Progenitor cell of endocrine pancreas (in vitro differentiated cells): ENCODE data around the gene CERK. TPM values are rescaled to one million over a fixed set of nuclear protein-coding genes. Genes with fewer than 3 reads are reported as not detected.
A peak's percentile ranks its signal among the peaks of the same experiment; 100 is the strongest.

Experiments used
- DNase-seq: peaks from one replicate; pipeline ENCODE4 v3.0.0; 2021; ENCODE audit warnings: low spot score; ENCODE audit not compliant: unreplicated experiment
- H3K27ac Mint-ChIP-seq: 2 replicates; pipeline ENCODE4 v1.8.0; 2021; ENCODE audit warnings: mild to moderate bottlenecking, moderate library complexity, mixed read lengths
- H3K27me3 Mint-ChIP-seq: 2 replicates; pipeline ENCODE4 v1.8.0; 2021; ENCODE audit warnings: mixed read lengths
- H3K36me3 Mint-ChIP-seq: 2 replicates; pipeline ENCODE4 v1.8.0; 2022; ENCODE audit warnings: mixed read lengths; ENCODE audit not compliant: insufficient read depth
- H3K4me1 Mint-ChIP-seq: 2 replicates; pipeline ENCODE4 v1.8.0; 2021; ENCODE audit warnings: low read depth, mixed read lengths
- H3K4me3 Mint-ChIP-seq: 2 replicates; pipeline ENCODE4 v1.8.0; 2021; ENCODE audit warnings: low read depth, mild to moderate bottlenecking, moderate library complexity, mixed read lengths
- H3K9me3 Mint-ChIP-seq: 2 replicates; pipeline ENCODE4 v1.8.0; 2021; ENCODE audit warnings: low read depth, mixed read lengths
- CTCF ChIP-seq: fragments of 200-600 bp; sonication (generic); IDR thresholded peaks from one replicate; pipeline ENCODE4 v1.5.0; 2021; ENCODE audit warnings: antibody characterized with exemption, mild to moderate bottlenecking; ENCODE audit not compliant: unreplicated experiment
- total RNA-seq: library from RNA; stranded (reverse); gene quantifications from 2 replicates; pipeline ENCODE4 v1.2.1, GENCODE V29; 2021

CERK gene
- total RNA-seq, 1 donor from 2014 or later: 62.0 TPM

- TF ChIP-seq CTCF: no peak
- H3K9me3 Mint-ChIP-seq: no peaks in the 10 kb centered on the region
- H3K36me3 Mint-ChIP-seq: peaks cover 1% of the 10 kb centered on the region
- peaks cover 10% of the 10 kb centered on the region for H3K4me1 Mint-ChIP-seq
- DNase-seq: no peak
- peak overlapping the region; percentile 73 for H3K27ac Mint-ChIP-seq
- H3K27me3 Mint-ChIP-seq: no peaks in the 10 kb centered on the region
- H3K4me3 Mint-ChIP-seq: no peak overlapping the region
Measured at GRCh38 chr22:46774980-46775849, 37.2 kb upstream of the CERK start.

DNA sequence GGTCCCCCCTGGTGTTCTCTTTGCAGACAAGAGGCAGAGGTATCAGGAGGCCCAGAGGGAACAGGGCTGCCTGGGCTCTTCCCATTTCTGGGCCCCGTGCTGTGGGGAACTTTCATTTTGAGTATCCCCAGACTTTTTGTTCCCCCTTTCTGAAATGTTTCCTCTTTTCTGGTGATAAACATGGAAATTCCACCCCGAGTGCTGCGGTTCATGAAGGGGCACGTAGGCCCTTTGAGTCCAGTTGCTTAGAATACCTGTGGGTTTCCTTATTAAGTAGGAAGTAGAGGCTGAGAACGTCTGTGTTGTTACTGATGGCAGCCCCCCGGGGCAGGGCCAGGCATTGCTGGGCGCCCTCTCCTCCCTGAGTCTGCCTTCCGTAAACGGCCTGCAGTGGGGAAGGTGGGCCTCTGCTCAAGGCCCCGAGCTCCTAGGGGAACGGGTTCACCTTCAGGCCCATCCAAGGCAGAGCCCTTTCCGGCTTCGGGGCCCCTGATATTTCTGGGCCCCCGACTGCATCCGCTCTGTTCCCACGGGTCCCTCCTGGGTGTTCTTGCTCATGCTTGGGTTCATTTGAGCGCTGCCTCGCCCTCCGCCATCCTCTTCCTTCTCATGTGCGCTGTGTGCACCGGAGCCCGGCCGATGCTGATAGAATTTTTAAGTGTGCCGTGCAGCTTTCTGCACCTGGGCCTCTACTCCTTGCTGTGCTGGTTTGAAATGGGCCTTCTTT, 36.4 kb upstream of the CERK start:
- DNase-seq: no peak
- H3K9me3 Mint-ChIP-seq: no peaks in the 10 kb centered on the region
- peaks cover 10% of the 10 kb centered on the region for H3K4me1 Mint-ChIP-seq
- no peak for TF ChIP-seq CTCF
- peak overlapping the region; percentile 78 for H3K27ac Mint-ChIP-seq
- peaks cover 1% of the 10 kb centered on the region for H3K36me3 Mint-ChIP-seq
- H3K4me3 Mint-ChIP-seq: no peak overlapping the region
- H3K27me3 Mint-ChIP-seq: no peaks in the 10 kb centered on the region

DNA sequence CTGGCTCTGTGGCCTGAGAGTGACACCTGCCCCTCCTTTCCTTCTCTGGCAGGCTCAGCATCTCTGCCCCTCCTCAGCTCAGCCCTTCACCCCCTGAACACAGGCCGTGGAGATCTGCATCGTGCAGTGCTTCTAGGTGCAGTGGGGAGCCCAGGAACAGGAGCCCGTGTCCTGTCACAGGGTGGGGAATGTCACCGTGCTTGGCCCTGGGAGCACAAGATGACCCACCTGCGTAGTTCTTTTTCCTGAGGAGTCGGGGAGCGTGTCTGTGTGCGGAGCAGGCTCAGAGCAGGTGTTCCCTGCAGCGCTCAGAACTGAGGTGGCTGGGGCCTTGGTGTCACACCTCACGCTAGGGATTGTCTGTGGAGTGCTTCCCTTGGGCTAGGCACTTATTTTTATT, 35.0 kb upstream of the CERK start:
- Mint-ChIP-seq H3K36me3 (peaks cover 1% of the 10 kb centered on the region), H3K27ac (no peak overlapping the region), H3K9me3 (no peaks in the 10 kb centered on the region), H3K27me3 (no peaks in the 10 kb centered on the region), H3K4me1 (peaks cover 10% of the 10 kb centered on the region), H3K4me3 (no peak overlapping the region)
- DNase-seq: no peak
- no peak for TF ChIP-seq CTCF

DNA sequence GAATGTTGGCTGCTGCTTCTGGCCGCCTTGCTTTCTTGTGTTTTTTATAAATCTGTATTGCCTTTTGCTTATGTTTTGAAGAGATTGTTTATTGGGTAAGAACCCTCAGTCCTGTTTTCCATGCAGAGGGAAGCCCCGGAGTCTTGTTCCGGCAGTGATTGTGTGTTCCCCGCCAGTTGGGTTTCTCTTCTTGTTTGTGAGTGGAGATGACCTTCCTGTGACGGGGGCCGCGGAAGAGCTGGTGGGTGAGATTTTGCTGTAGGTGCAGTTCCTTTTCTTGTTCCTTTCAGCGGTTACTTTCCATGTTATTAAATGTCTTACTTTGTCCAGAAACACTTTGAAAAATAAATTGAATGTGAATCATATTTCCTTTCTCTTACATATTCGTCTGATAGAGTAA, 32.7 kb upstream of the CERK start:
- peaks cover 1% of the 10 kb centered on the region for H3K36me3 Mint-ChIP-seq

More for the DNA sequence above, 32.7 kb upstream of the CERK start:
- Mint-ChIP-seq H3K4me1 (peaks cover 6% of the 10 kb centered on the region), H3K4me3 (no peak overlapping the region), H3K9me3 (no peaks in the 10 kb centered on the region), H3K27me3 (no peaks in the 10 kb centered on the region), H3K27ac (peak overlapping the region; percentile 11)
- no peak for TF ChIP-seq CTCF
- DNase-seq: no peak
